ENCODE data around the gene MINDY4.

MINDY4 gene

GRCh38 chr7:30852744-30853288 is 81.6 kb downstream of the MINDY4 start:
- DNase-seq (ENCODE audit: low read depth in 2 of 2) = no peak

GRCh38 chr7:30853576-30853975 is 82.4 kb downstream of the MINDY4 start:
- no peak for DNase-seq (ENCODE audit: low read depth in 2 of 2)

- DNase-seq (ENCODE audit: low read depth in 2 of 2) = no peak
Observed at GRCh38 chr7:30855936-30856335, 84.7 kb downstream of the MINDY4 start.

- no peak for DNase-seq (ENCODE audit: low read depth in 2 of 2)
Observed at GRCh38 chr7:30858576-30858975, 87.4 kb downstream of the MINDY4 start.

GRCh38 chr7:30859202-30859939 is 88.2 kb downstream of the MINDY4 start:
- DNase-seq (ENCODE audit: low read depth in 2 of 2) = no peak

GRCh38 chr7:30859940-30860496 is 88.8 kb downstream of the MINDY4 start:
- DNase-seq (ENCODE audit: low read depth in 2 of 2) = no peak

- DNase-seq (ENCODE audit: low read depth in 2 of 2) = no peak
Observed at GRCh38 chr7:30861612-30862011, 90.4 kb downstream of the MINDY4 start.

GRCh38 chr7:30862995-30863705 is 91.9 kb downstream of the MINDY4 start:
- DNase-seq (ENCODE audit: low read depth in 2 of 2) = no peak

- no peak for DNase-seq (ENCODE audit: low read depth in 2 of 2)
Observed at GRCh38 chr7:30863706-30864035, 92.5 kb downstream of the MINDY4 start.

GRCh38 chr7:30864101-30864500 is 92.9 kb downstream of the MINDY4 start:
- DNase-seq (ENCODE audit: low read depth in 2 of 2) = no peak

- no peak for DNase-seq (ENCODE audit: low read depth in 2 of 2)
Observed at GRCh38 chr7:30865076-30865475, 93.9 kb downstream of the MINDY4 start.

- DNase-seq (ENCODE audit: low read depth in 2 of 2) = no peak
Observed at GRCh38 chr7:30865821-30866220, 94.6 kb downstream of the MINDY4 start.

- no peak for DNase-seq (ENCODE audit: low read depth in 2 of 2)
Observed at GRCh38 chr7:30866939-30867338, 95.7 kb downstream of the MINDY4 start.

GRCh38 chr7:30867483-30867882 is 96.3 kb downstream of the MINDY4 start:
- DNase-seq (ENCODE audit: low read depth in 2 of 2) = no peak

GRCh38 chr7:30869794-30870611 is 98.8 kb downstream of the MINDY4 start:
- no peak for DNase-seq (ENCODE audit: low read depth in 2 of 2)

GRCh38 chr7:30870821-30871518 is 99.8 kb downstream of the MINDY4 start:
- no peak for DNase-seq (ENCODE audit: low read depth in 2 of 2)

- no peak for DNase-seq (ENCODE audit: low read depth in 2 of 2)
Observed at GRCh38 chr7:30871655-30872054, 100.4 kb downstream of the MINDY4 start.

GRCh38 chr7:30873207-30873606 is 102.0 kb downstream of the MINDY4 start:
- DNase-seq (ENCODE audit: low read depth in 2 of 2) = no peak

- no peak for DNase-seq (ENCODE audit: low read depth in 2 of 2)
Observed at GRCh38 chr7:30873656-30874055, 102.4 kb downstream of the MINDY4 start.

- DNase-seq (ENCODE audit: low read depth in 2 of 2) = no peak
Observed at GRCh38 chr7:30874656-30875302, 103.6 kb downstream of the MINDY4 start.

Measured in stimulated activated CD4-positive, alpha-beta T cell treated with anti-CD3 and anti-CD28 coated beads, Interleukin-4, amount 100 ng/mL, for 48 hours (primary cell).